Keratinocyte (primary cell): ENCODE data around the gene TOE1. TPM values are rescaled to one million over a fixed set of nuclear protein-coding genes. Genes with fewer than 3 reads are reported as not detected.

Source experiments
- DNase-seq: peaks from one replicate; pipeline ENCODE4 v3.0.0-alpha.2; 2011; ENCODE audit warnings: low read depth, missing footprints, low spot score
- FAIRE-seq: peaks from 2 replicates; lab custom pipeline; 2011; peaks lifted over from hg19 to GRCh38; lab: Jason Lieb, UNC
- H2AFZ ChIP-seq: 2 replicates; pipeline ENCODE4 v1.6.0; 2012; ENCODE audit warnings: low read length, control low read depth, inconsistent platforms; ENCODE audit not compliant: control insufficient read depth
- H3K27ac ChIP-seq: 2 replicates; pipeline ENCODE4 v1.5.1; 2011; ENCODE audit warnings: low read length; ENCODE audit not compliant: control insufficient read depth, insufficient read depth
- H3K27me3 ChIP-seq: 3 replicates; pipeline ENCODE4 v1.6.0; 2011; ENCODE audit warnings: low read length; ENCODE audit not compliant: control insufficient read depth, insufficient read depth; ENCODE audit errors: extremely low read depth
- H3K36me3 ChIP-seq, 2 experiments: 2 replicates in 1 of 2; 3 replicates in 1 of 2; pipeline ENCODE4 v1.5.1; 2011; ENCODE audit warnings: low read length in 2 of 2, mild to moderate bottlenecking in 1 of 2; ENCODE audit not compliant: control insufficient read depth in 2 of 2, insufficient read depth in 2 of 2; ENCODE audit errors: extremely low read depth in 1 of 2
- H3K4me1 ChIP-seq: 3 replicates; pipeline ENCODE4 v1.5.1; 2011; ENCODE audit warnings: low read length; ENCODE audit not compliant: control insufficient read depth, insufficient read depth; ENCODE audit errors: extremely low read depth
- H3K4me2 ChIP-seq: 3 replicates; pipeline ENCODE4 v1.6.0; 2011; ENCODE audit warnings: low read depth, low read length; ENCODE audit not compliant: control insufficient read depth, insufficient read depth; ENCODE audit errors: extremely low read depth
- H3K4me3 ChIP-seq, 3 experiments: fragments of 200-600 bp in 1 of 3; sonication (generic) in 1 of 3; 2 replicates in 2 of 3; 3 replicates in 1 of 3; pipeline ENCODE4 v1.5.1; 2011 to 2016; ENCODE audit warnings: low read length in 3 of 3, mild to moderate bottlenecking in 3 of 3, control low read depth in 2 of 3, inconsistent platforms in 1 of 3, low read depth in 1 of 3, mixed read lengths in 1 of 3, mixed run types in 1 of 3, moderate library complexity in 1 of 3; ENCODE audit not compliant: control insufficient read depth in 2 of 3, insufficient read depth in 2 of 3; ENCODE audit errors: extremely low read depth in 1 of 3
- H3K79me2 ChIP-seq: 2 replicates; pipeline ENCODE4 v1.6.0; 2012; ENCODE audit warnings: low read length; ENCODE audit not compliant: control insufficient read depth, insufficient read depth
- H3K9ac ChIP-seq: 3 replicates; pipeline ENCODE4 v1.6.0; 2011; ENCODE audit warnings: low read length; ENCODE audit not compliant: control insufficient read depth, insufficient read depth; ENCODE audit errors: extremely low read depth
- H3K9me1 ChIP-seq: 3 replicates; pipeline ENCODE4 v1.6.0; 2011; ENCODE audit warnings: low read length; ENCODE audit not compliant: control insufficient read depth, insufficient read depth; ENCODE audit errors: extremely low read depth
- H3K9me3 ChIP-seq: 2 replicates; pipeline ENCODE4 v1.5.1; 2012; ENCODE audit warnings: low read depth, low read length; ENCODE audit not compliant: control insufficient read depth
- H4K20me1 ChIP-seq: 3 replicates; pipeline ENCODE4 v1.6.0; 2011; ENCODE audit warnings: low read length; ENCODE audit not compliant: control insufficient read depth, insufficient read depth; ENCODE audit errors: extremely low read depth
- CTCF ChIP-seq, 3 experiments: IDR thresholded peaks in 1 of 3; conservative IDR thresholded peaks in 1 of 3; optimal IDR thresholded peaks in 1 of 3; 2 replicates in 2 of 3; 3 replicates in 1 of 3; pipeline versions ENCODE3 to v1.5.1; 2011; ENCODE audit warnings: low read length in 3 of 3, mild to moderate bottlenecking in 3 of 3, moderate library complexity in 2 of 3, control low read depth in 1 of 3, inconsistent platforms in 1 of 3; ENCODE audit not compliant: insufficient read depth in 2 of 3; ENCODE audit errors: extremely low read depth in 1 of 3
- EZH2 ChIP-seq: IDR thresholded peaks from one replicate; pipeline ENCODE4 v1.6.1; 2012; ENCODE audit warnings: inconsistent platforms, mild to moderate bottlenecking, low read length, moderate library complexity
- dilution Hi-C: fragments of 300-500 bp; cut with MboI; formaldehyde crosslinking; loops from one replicate; pipeline ENCODE4 v1.7.0; 2020; ENCODE audit warnings: low sequenced_read_pairs; ENCODE audit not compliant: extremely low pct_ligation_motif_present
- polyA plus RNA-seq, 5 experiments: library from polyadenylated mRNA; depleted of rRNA in 3 of 5; stranded (reverse) in 3 of 5; stranded (forward) in 1 of 5; unstranded in 1 of 5; fragments of >200 nt; gene quantifications; 1 replicate in 1 of 5; 2 replicates in 3 of 5; 3 replicates in 1 of 5; pipeline versions ENCODE4 v1.2.1 to v1.2.3, GENCODE V29; 2011 to 2012; ENCODE audit warnings: missing spikeins in 2 of 5, low read depth in 1 of 5, low replicate concordance in 1 of 5

The TOE1 gene
- polyA plus RNA-seq, 1 donor (not counting 4 experiments of a cell fraction or from before 2014, with no cell fraction given), result 12.1 TPM

- FAIRE-seq (no peak), DNase-seq (no peak)
- dilution Hi-C loops, result no loop called here
- peaks cover 3% of the 10 kb centered on the region for H3K4me1 ChIP-seq
- H3K36me3 ChIP-seq, result no peaks in the 10 kb centered on the region
- H3K79me2 ChIP-seq, result no peaks in the 10 kb centered on the region
- H3K27me3 ChIP-seq, result no peaks in the 10 kb centered on the region
- H3K4me2 ChIP-seq, result no peak overlapping the region
- no peaks in the 10 kb centered on the region for H3K9me1 ChIP-seq
- H3K9ac ChIP-seq, result no peak overlapping the region
- H3K9me3 ChIP-seq, result no peaks in the 10 kb centered on the region
- H2AFZ ChIP-seq, result no peak overlapping the region
- H3K4me3 ChIP-seq, result no peak overlapping the region
- H4K20me1 ChIP-seq, result no peaks in the 10 kb centered on the region
- H3K27ac ChIP-seq, result no peak overlapping the region
- TF ChIP-seq CTCF (optimal IDR thresholded peaks at IDR 0.05 in 1 of 3, IDR thresholded peaks at IDR 0.05 in 1 of 3, conservative IDR thresholded peaks at IDR 0.05 in 1 of 3; ENCODE audit: extremely low read depth in 1 of 3, insufficient read depth in 2 of 3, low read length in 3 of 3) (no peak), EZH2 (no peak)
Observed at GRCh38 chr1:45299296-45299695, 40.7 kb upstream of the TOE1 start.

DNA sequence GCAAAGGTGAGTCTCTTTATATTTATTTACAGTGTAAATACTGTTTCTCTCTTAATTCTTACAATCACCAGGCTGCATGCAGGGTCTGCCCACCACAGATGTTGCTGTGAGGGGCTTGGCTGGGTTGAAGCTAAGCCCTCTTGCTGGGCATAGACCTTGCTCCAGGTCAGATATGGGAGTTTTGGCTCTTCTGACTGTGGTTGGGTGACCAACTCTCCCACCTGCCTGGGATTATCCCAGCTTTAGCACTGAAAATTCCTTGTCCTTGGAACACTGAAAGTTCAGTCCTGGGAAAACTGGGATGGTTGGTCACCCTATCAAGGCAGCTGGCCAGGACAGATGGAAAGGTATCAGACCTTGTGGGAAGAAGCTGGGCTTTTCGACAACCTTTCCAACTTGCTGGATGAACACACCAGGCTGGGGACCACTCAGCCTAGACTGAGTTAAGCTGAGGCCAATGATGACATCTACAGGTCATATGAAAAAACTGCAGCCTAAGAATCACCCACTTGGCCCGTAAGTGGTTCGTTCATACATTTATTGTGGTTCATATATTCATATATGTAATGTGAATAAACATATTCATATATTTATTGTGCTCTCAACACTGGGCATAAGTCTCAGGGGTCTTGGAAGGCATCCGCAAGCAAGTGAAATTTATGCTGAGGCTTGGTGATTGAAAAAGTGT lies 39.8 kb upstream of the TOE1 start:
- no peak overlapping the region for H3K4me2 ChIP-seq
- H3K9me3 ChIP-seq, result no peaks in the 10 kb centered on the region
- H3K36me3 ChIP-seq, result no peaks in the 10 kb centered on the region
- peak; percentile 70 for FAIRE-seq
- no peak for TF ChIP-seq EZH2
- peak; percentile 62 to 81 (median 74) for TF ChIP-seq CTCF (optimal IDR thresholded peaks at IDR 0.05 in 1 of 3, IDR thresholded peaks at IDR 0.05 in 1 of 3, conservative IDR thresholded peaks at IDR 0.05 in 1 of 3; ENCODE audit: extremely low read depth in 1 of 3, insufficient read depth in 2 of 3, low read length in 3 of 3)
- H3K4me3 ChIP-seq, result no peak overlapping the region
- no peaks in the 10 kb centered on the region for H3K27me3 ChIP-seq
- DNase-seq, result no peak
- no peak overlapping the region for H3K9ac ChIP-seq
- no peak overlapping the region for H2AFZ ChIP-seq
- H4K20me1 ChIP-seq, result no peaks in the 10 kb centered on the region
- dilution Hi-C loops, result no loop called here
- no peaks in the 10 kb centered on the region for H3K9me1 ChIP-seq
- H3K79me2 ChIP-seq, result no peaks in the 10 kb centered on the region
- H3K27ac ChIP-seq, result no peak overlapping the region
- H3K4me1 ChIP-seq, result peaks cover 10% of the 10 kb centered on the region
